ENCODE measurements around the gene CRAMP1. TPM values are rescaled to one million over a fixed set of nuclear protein-coding genes. Genes with fewer than 3 reads are reported as not detected.

Gene CRAMP1
- total and polyA plus RNA-seq, 11 donors = 6.2 to 16.9 (median 10.6) TPM

- TF ChIP-seq, protein P1, sequence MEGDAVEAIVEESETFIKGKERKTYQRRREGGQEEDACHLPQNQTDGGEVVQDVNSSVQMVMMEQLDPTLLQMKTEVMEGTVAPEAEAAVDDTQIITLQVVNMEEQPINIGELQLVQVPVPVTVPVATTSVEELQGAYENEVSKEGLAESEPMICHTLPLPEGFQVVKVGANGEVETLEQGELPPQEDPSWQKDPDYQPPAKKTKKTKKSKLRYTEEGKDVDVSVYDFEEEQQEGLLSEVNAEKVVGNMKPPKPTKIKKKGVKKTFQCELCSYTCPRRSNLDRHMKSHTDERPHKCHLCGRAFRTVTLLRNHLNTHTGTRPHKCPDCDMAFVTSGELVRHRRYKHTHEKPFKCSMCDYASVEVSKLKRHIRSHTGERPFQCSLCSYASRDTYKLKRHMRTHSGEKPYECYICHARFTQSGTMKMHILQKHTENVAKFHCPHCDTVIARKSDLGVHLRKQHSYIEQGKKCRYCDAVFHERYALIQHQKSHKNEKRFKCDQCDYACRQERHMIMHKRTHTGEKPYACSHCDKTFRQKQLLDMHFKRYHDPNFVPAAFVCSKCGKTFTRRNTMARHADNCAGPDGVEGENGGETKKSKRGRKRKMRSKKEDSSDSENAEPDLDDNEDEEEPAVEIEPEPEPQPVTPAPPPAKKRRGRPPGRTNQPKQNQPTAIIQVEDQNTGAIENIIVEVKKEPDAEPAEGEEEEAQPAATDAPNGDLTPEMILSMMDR (IDR thresholded peaks at IDR 0.05) = peak in 1 of 12 donors; percentile 8
- TF ChIP-seq POLR2A (IDR thresholded peaks at IDR 0.05) = no peak
- ATAC-seq (peak; percentile 43 to 57 (median 48)), DNase-seq (no peak)
- Histone ChIP-seq H3K27me3 (no peaks in the 10 kb centered on the region), H3K9me3 (no peaks in the 10 kb centered on the region), H3K4me1 (peaks cover 0 to 31% (median 0%) of the 10 kb centered on the region in 12 donors), H3K27ac (peak overlapping the region in 4 of 12 donors; percentile 4 to 65 (median 21)), H3K36me3 (peaks cover 0 to 95% (median 69%) of the 10 kb centered on the region in 9 donors), H3K4me3 (no peak overlapping the region)
- intact Hi-C loops (cut with DNase I) = no loop called here
Observed at GRCh38 chr16:1691276-1691675, 79.1 kb downstream of the CRAMP1 start.

DNA sequence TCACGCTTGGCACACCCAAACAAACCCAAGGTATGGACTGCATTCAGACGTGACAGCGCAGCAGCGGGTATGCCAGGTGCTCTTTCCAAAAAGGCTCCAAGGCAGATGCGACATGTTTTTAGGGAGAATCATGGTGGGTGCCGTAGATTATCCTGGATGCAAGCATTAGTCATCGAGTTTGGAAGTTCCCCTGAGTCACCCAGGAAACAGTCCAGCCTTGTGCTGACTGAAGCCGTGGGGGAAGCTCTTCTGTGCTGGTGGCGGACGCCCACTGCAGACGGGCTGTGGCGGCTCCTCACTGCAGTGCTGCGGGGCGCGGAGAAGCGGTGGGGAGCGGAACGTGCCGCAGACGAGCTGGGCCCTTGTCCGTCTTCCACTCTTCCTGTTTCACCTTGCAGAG lies 79.8 kb downstream of the CRAMP1 start:
- WGBS, 4 donors = 91 to 95% (median 93%) methylated on average over 21 of the region's 21 CpGs
- Histone ChIP-seq H3K27ac (peak overlapping the region in 3 of 12 donors; percentile 9 to 65 (median 33)), H3K27me3 (no peaks in the 10 kb centered on the region), H3K4me1 (peaks cover 0 to 31% (median 0%) of the 10 kb centered on the region in 12 donors), H3K9me3 (no peaks in the 10 kb centered on the region), H3K4me3 (no peak overlapping the region), H3K36me3 (peaks cover 0 to 94% (median 65%) of the 10 kb centered on the region in 9 donors)
- TF ChIP-seq POLR2A (IDR thresholded peaks at IDR 0.05) = no peak
- TF ChIP-seq, protein P1 (IDR thresholded peaks at IDR 0.05) = no peak
- ATAC-seq = no peak
- intact Hi-C loops (cut with DNase I) = no loop called here
- DNase-seq = no peak

- Histone ChIP-seq H3K36me3 (peaks cover 0 to 97% (median 66%) of the 10 kb centered on the region in 9 donors), H3K9me3 (no peaks in the 10 kb centered on the region), H3K27me3 (no peaks in the 10 kb centered on the region), H3K4me3 (no peak overlapping the region), H3K4me1 (peaks cover 0 to 2% (median 0%) of the 10 kb centered on the region in 12 donors), H3K27ac (no peak overlapping the region)
- no peak for DNase-seq
- 97 to 98% (median 97%) methylated on average over 5 of the region's 5 CpGs for WGBS, 4 donors
- no peak for ATAC-seq
- intact Hi-C loops (cut with DNase I) = no loop called here
- no peak for TF ChIP-seq POLR2A (IDR thresholded peaks at IDR 0.05)
- TF ChIP-seq, protein P1 (IDR thresholded peaks at IDR 0.05) = no peak
Observed at GRCh38 chr16:1696863-1697262, 84.7 kb downstream of the CRAMP1 start.

GRCh38 chr16:1698680-1699079 lies 86.5 kb downstream of the CRAMP1 start:
- DNase-seq = no peak
- intact Hi-C loops (cut with DNase I) = no loop called here
- TF ChIP-seq POLR2A (IDR thresholded peaks at IDR 0.05) = no peak
- TF ChIP-seq, protein P1 (IDR thresholded peaks at IDR 0.05) = no peak
- ATAC-seq = no peak
- no peaks in the 10 kb centered on the region for H3K4me1 ChIP-seq
- no peak overlapping the region for H3K27ac ChIP-seq
- no peak overlapping the region for H3K4me3 ChIP-seq
- no peaks in the 10 kb centered on the region for H3K27me3 ChIP-seq
- H3K36me3 ChIP-seq = peaks cover 0 to 89% (median 48%) of the 10 kb centered on the region in 9 donors
- WGBS, 4 donors = 86 to 91% (median 88%) methylated on average over 9 to 10 of the region's 10 CpGs
- no peaks in the 10 kb centered on the region for H3K9me3 ChIP-seq
